Femur (tissue), 1 donor: ENCODE results near the gene SORBS1.

Experiments
- DNase-seq: peaks from one replicate; pipeline ENCODE4 v3.0.0-alpha.2; 2017

The SORBS1 gene

DNA sequence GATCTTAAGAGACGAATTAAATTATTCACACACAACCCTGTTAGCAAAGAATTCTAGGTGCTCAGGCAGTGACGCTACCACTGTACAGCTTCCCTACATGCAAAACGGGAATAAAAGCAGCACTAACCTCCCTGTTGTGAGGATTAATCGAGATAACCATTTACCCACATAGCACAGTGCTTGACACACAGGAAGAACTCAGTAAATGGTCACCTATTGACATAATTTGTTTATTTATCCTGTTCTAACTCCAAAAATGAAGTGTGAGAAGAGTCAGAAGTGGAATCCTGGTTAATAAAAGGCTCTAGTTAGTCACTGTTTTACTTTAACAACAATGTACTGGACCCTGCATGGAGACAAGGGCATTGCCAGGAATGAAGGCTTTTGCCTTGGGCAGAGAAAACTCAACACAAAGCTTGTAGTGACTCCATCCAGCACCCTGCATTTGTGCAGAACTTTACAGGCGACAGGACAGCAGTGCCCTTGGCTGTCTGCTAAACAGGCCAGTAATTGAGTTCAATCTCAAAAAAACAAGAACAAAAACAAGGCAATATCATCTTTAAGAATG, 103.8 kb downstream of the SORBS1 start:
- no peak for DNase-seq

DNA sequence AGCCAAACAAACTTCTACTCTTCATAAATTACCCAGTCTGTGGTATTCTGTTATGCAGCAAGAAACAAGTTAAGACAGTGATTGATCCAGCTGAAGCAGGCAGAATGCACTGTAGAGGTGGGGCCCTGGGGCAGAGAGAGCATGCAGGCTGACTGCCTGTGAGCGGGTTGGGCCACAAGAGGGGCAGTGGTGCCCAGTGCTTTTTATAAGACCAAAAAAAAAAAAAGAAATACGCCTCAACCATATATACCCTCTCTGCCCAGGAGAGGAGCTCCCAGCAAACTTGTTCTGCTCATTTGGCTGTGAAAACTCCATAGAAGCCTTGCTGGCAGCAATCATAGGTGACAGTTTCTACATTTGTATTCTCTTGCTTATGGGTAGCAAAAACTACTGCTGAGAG, 104.7 kb downstream of the SORBS1 start:
- no peak for DNase-seq

DNA sequence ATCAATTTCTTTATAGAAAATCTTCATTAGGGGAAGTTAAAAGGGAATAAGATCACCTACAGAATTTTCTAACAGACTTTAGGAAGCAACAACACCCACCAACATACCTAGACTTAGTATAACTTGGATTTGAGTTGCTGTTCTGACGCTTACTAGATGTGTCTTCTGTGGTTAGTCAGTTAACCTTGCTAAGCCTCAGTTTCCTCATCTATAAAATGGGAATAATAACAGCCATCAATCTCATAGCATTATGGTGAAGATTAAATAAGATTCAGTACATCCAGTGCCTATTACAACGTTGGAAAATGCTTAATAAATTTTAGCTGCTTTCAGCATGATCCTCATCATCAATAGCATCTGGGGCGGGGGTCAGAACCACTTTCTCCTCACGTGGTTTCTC, 106.2 kb downstream of the SORBS1 start:
- no peak for DNase-seq

DNA sequence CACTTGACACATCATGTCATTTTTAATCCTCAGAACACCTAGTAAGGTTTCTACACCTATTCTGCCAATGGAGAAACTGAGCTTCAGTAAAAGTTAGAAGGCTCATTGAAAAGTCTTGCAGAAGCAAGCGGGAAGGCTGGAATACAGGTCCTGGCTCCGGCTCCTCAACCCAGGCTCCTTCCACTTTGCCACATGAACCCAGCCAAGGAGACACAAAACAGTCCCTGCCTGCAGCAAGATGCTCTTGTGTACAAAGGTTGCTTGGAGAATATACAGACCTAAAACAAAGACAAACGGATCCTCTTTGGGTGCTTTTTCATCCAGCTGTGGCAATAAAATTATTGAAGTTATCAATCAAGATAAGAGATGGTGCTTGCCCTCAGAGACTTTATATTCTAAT, 106.8 kb downstream of the SORBS1 start:
- no peak for DNase-seq

DNA sequence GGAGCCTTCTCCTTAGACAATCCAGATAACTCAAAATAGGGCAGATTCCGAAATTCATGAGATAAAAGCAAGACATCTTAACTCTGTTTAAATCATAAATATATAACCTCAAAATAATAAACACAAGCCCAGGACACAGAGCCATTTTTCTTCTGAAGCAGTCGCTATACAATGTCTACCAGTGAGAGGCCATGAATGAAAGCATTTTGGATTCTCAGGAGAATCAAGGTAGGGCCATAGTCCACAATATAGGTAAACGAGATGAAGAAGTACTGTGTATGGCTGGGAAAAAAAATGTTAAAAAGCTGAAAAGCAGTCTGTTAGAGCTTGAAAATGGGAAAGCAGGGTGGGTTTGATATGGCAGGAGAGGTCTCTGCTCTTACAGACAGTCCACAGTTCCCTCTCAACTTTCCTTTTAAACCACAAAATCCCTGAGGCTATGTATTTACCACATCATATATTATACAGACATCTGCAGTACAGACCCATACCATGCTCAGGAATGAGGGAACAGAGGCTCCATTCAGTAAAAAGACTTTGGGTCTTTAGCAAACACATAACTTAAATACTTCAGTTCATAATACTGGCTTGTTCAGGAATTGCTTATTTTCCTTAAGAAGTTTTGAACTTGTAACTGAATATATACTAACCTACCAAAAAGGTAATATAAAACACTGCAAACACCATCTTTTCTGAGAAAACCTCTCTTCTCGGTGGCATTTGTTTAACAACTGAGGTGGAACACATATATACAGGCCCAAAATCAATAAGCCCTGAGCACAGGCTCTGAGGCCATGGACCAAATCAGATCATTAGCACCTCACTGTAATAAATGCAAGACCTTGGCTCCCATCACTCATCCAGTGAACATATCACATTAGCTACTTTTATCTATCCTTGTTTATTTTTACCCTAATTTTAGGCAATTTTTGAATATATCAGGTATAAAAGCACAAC, 109.3 kb downstream of the SORBS1 start:
- no peak for DNase-seq

DNA sequence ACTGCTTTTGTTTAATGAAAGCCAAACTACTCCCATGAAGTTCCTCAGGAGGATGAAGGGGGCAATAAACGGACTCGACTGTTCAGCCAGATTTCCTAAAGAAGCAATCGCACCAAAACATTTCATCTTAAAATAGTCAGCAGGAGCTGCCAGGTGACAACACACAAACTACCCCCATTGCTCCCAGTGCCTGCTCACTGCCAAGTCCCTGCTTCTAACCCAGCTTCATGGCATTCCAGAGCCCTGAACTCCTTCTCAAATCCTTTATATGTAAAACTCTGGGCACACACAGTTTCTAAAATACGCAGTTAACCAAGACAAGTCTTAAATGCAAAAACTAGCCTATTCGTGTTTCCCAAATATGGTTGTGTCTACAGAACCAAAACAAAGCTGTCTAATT, 110.0 kb downstream of the SORBS1 start:
- no peak for DNase-seq

DNA sequence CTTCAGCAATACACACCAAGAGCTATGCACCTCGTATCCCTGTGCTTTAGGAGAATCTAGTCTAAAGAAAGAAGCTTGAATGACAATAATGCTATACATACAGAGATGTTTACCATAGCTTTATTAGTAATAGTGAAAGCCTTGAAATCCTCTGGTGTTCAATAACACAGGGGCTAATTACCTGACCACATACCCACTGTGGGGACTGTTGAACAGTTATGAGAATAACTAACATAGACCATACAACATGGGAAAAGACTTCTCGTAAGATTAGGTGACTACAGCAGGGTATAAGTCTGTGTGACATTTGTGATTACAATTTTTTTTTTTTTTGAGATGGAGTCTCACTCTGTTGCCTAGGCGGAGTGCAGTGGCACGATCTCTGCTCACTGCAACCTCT, 111.0 kb downstream of the SORBS1 start:
- DNase-seq: no peak

DNA sequence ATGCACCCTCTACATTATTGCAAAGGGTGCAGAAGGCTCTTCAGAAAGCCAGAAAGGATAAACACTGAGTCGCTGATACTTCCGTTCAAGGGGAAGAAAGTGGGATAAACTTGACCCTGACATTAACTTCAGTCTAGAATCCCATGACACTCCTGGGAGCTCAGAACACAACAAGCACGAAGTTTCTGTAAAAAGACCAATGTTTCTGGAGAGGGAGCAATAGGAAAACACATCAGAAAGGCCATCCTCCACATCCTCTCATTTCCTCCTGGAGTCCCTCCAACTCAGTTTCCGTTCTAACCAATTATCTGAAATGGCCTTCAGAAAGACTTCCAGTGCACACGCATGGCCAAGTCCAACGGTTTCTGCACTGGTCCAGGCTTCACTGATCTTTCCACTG, 113.5 kb downstream of the SORBS1 start:
- DNase-seq: peak; percentile 79

DNA sequence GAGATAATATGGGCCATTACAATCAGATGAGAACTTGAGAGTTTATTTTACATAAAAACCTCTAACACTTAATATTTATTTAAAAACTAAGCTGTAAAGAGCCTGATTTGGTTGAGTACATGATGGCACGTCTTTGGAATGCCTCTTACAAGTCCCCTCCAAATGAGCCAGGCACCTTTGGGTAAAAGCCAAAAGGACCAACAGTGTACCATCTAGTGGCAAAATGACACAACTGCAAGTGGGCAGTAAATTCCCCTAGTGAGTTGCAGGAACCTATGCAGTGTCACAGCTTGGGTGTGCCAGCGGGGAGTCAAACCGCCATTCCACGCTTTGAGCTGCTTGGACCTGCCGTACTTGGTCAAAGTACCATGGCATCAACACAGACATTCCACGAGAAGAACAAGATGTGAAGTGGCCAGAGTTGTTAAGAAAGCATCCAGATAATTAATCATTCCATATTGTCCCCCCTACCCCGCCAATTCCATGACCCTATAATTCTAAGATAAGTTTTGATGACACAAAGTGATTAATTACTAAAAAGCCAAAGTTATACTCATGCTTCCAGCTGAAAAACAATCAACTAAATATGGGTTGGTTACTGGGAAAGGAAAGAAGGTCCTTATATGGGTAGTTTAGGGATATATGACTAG, 115.2 kb downstream of the SORBS1 start:
- DNase-seq: peak; percentile 49

DNA sequence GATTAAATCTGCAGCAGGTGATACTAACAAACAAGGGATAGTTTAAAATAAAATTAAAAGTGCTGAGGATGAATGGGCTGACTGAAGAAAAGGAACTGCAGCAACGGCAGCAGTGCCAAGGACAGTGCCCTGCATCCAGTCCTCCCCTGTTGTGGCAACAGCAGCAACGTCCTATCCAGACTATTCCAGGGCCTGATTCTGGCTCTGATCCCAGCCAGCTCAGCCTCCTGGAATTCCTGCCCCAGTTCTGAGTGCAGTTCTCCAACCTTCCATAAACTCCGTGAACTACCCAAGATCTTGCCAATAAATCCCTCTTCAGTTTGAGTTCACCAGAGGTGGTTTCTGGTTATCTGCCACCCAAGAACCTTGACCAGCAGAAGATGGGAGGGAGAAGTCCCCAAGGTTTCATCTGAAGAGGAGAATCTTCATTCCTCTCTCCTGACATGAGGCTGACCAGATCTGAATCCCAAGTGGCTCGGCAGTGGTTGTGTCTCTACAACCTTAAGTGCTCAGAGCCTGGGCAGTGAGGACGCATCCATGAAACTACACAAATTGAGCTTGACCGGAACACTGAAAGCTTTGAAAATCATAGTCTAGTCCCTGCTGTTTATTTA, 115.8 kb downstream of the SORBS1 start:
- DNase-seq: peak; percentile 63

DNA sequence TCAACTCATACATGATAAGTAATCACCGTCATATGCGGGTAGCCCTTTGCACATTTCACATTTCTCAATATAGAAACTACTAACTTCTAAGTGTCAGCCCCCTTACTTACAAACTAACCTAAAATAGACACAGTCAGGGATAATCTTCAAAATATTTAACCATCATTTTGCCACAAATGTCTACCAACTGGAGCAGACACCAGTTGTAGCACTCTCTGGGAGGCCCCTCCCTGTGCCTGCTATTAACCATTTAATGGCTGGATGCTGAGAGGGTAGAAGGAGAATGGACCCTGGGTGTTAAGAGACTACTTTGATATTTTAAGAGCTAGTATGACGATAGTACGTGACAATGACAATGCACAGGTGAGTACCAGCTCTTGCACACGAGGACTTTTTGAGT, 116.4 kb downstream of the SORBS1 start:
- no peak for DNase-seq

DNA sequence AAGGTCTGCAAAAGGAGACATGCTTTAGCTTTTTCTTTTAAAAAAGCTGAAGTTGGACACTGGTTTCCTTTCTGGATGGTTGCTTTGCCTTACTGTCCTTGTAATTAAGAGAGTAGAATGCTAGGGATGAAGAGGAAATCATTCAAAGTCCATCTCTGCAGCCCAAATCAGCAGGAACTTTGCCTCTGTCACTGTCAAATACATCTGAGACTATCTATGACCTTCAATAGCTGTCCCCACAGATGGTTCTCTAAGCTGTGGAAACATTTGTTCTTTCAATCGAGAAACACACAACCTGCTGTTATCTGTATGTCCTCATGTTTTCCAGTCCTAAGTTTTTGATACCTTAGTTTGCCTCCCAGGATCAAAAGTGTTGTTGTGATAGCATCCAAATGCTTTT, 117.5 kb downstream of the SORBS1 start:
- no peak for DNase-seq

DNA sequence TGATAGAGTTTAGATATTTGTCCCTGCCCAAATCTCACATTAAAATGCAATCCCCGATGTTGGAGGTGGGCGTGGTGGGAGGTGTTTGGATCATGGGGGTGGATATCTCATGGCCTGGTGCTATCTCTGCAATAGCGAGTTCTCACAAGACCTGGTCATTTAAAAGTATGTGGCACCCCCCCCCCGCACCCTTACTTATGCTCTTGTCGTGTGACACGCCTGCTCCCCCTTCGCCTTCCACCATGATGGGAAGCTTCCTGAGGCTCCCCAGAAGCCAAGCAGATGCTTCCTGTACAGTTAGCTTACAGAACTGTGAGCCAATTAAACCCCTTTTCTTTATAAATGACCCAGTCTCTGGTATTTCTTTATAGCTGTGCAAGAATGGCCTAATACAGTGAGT, 118.8 kb downstream of the SORBS1 start:
- DNase-seq: no peak

DNA sequence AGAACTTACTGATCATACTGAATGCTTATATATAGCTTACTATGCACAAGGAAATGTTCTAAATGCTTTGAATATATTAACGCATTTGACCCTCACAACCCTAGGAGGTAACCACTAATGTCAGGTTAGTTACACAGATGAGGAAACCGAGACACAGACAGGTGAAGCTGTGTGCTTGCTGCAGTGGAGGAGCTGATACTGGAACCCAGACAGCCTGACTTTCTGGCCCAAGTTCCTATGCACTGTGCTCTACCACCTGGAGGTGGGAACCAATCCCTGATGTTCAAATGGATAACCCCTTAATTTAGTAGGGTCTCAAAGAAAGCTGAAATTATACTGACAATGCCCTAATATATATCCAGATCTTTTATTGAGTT, 119.6 kb downstream of the SORBS1 start:
- no peak for DNase-seq

DNA sequence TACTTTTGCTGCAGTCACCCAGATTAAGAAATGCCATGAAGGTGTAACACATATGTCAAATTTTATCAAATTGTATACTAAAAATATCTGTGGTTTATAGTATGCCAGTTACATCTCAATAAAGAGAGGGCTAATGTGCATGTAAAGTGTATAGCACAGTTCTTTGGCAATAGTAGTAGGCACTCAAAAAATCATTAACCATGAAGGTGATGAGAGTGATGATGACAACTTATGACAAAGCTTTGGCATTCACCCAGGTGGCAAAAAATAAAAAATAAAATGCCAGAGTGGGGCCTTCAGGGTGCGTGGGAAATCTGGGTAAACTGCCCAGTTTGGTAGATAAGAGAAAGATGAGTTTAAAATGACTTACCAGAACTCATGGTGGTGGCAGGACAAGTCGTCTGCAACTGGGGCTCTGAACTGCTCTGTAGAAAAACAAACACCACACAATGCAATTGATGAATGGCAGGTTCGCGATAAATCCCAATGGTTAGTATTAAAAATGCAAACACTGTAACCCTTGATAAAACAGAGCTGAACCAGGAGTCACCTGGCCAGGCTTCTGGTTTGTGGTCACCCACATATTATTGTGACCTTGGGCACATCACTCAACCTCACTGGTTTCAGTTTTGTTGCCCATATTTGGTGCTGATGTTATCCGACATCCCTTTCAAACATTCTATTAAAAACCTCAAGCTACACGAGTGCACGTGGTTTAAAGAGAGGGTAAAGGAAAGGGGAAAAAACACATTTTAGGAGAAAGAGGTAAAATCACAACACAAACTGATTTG, 120.2 kb downstream of the SORBS1 start:
- no peak for DNase-seq

DNA sequence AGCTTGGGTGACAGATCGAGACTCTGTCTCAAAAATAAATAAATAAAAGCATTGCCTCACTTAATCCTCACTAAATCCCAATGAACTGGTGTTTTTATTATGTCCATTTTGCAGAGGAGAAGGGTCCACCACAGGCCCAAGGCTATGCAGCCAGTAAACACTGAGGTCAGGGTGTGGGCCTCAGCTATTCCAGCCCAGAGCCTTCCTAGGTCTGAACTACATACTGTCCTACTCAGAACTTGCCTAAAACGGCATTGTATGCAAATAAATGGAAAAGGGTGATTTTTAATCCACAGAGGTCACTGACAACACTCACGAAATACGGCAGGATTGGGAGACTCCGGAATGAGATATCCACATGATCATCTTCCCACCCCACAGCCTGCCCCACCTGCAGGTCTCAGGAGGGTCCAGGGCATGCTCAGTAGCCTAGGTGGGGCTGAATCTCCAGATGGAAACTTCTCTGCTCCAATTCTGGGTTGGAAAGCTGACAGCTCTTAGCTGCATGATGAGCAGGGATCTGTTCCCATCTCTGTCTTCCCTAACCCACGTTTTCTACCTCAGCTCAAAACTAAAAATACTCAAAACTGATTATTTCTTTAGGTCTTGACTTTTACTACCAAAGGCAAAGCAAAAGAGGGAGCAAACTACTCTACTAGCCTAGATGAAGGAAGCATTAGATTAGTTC, 121.0 kb downstream of the SORBS1 start:
- no peak for DNase-seq

DNA sequence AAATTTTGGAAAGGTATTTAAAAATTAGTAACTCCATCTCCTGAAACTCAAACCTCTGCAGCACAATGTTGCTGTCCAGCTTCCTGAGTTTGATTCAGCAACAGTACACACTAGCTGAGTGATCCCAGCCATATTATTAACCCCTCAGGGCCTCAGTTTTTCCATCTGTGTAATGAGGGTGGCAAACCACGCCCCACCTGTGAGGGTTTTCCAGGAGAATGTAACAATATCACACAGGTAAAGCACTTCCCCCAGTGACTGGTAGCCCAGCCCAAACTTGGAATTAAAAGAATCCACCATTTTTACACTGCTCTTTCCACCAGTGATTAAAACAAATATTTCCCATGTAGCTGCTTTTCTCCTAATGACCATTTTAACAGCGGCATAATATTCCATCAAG, 122.4 kb downstream of the SORBS1 start:
- DNase-seq: no peak

DNA sequence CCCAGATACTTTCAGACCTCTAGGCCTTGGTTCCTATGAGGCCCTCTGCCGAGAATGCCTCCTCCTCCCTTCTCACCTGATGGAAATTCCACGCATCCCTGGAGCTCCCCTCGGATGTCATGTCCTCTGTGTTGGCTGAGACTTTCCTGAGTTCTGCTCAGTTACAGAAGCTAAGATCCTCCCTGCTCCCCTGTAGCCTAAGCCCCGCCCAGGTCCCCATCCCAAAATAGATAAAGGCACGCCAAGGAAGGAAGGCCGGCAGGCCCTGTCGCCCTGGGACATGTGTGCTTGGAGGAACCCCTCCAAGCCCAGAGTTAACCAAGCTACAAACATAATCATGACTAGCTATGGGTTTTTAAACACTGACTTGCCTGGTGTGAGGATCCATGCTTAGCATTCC, 123.5 kb downstream of the SORBS1 start:
- DNase-seq: no peak

DNA sequence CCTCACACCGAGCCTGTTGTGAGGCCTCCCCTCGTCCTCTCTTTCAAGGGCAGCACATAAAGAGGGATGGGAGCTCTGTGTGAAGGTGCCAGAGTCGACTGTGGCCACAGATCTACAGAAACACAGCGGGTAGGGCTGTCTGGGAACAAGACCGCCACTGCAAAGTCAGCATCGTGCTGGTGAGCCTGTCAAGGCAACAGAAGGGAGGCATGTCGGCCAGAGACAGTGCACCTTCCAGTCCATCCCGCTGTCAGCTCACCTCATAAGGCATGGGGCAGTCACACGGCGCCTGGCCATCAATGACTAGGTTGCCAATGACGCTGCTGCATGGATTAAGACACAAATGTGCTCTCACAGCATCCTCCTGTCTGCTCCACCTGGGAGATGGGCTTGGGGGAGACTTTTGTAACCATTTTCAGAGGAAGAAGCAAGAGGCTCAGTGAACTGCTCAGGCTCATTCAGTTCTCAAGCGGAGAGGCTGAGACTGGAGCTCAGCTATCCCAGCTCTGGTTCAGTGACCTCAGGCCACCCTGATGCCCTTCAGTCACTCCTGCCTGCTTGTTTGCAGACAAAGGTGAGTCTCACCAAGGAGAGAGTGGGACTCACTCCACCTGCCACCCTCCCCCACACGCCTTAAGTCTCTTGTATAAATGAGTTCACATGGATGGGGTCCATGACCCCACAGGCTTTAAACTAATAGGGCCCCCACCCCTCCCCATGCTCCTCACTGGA, 125.5 kb downstream of the SORBS1 start:
- no peak for DNase-seq

DNA sequence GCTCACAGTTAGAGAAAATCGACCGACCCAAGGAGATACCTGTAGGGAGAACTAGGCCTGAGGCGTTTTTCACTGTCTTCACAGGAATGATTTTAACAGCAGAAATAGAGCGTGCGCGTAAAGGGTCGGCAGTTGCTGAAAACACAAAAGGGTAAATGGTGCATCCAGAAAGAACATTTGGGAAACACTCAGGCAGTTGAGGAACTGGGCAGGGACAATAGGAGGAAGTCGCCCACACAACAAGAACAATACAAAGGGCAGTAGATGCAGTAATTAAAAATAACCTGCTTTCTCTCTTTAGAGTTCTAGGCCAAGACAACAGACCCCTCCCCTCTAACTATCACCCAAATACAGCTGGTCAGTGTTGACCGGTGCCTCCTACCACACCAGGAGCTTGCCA, 126.6 kb downstream of the SORBS1 start:
- no peak for DNase-seq

DNA sequence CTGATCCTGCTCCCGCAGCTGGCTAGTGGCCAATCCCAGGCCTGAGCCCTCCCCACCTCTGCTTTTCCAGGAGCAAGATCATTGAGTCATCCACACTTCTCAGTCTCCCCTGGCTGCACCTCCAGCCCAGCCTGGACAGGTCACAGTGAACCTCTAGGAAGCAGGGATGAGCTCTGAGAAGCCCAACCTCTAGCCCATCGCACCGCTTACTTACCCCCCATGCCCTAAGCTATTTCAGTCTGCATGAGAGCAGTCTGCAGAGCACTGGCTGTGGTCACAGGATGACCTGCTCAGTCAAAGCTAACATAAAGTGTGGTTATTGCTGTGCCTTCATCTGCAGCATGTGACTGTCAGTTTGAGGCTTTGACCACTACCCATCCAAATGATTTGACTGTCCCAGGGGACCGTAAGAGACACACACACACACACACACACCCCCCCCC, 129.2 kb downstream of the SORBS1 start:
- no peak for DNase-seq
